HCT116 (cell line): ENCODE data around the gene HINT2. TPM values are rescaled to one million over a fixed set of nuclear protein-coding genes. Genes with fewer than 3 reads are reported as not detected.

Experiments used
- ATAC-seq: fragments of 200-7000 bp; cut with Tn5 transposase; 2 replicates; pipeline ENCODE4 v1.9.1; 2020; ENCODE audit warnings: mild to moderate bottlenecking, moderate library complexity
- BruUV-seq: library from RNA; stranded (reverse); fragments of 400-500 nt; replicated peaks from 2 replicates; lab custom pipeline; 2021; lab: Mats Ljungman, UMichigan
- CTCF ChIA-PET: fragments of 300-600 bp; sonication (Branson Sonifier 250); formaldehyde crosslinking; loops from one replicate; lab custom pipeline; 2021; ENCODE audit warnings: antibody characterized with exemption; lab: Charles Lee
- POLR2A ChIA-PET: fragments of 300-600, 350-600 bp; sonication (Branson Sonifier 250); formaldehyde crosslinking; loops from one replicate; lab custom pipeline; 2021; ENCODE audit warnings: antibody characterized with exemption; lab: Charles Lee
- RAD21 ChIA-PET, 2 experiments: fragments of 300-600 bp; sonication (Branson Sonifier 250); formaldehyde crosslinking; loops; one replicate each; lab custom pipeline; 2023; ENCODE audit warnings: low total read pairs in 2 of 2; ENCODE audit not compliant: uncharacterized antibody in 2 of 2, unreplicated experiment in 2 of 2, low non-redundant PET in 1 of 2; lab: Charles Lee
- DNase-seq: peaks from one replicate; pipeline ENCODE4 v3.0.0-alpha.2; 2010; ENCODE audit warnings: low read depth, low spot score
- H2AFZ ChIP-seq: fragments of 200-600 bp; shearing (Covaris generic), sonication (generic); 2 replicates; pipeline ENCODE4 v1.6.1; 2017; ENCODE audit warnings: low read depth, mixed run types, mixed read lengths, antibody characterized with exemption, low read length; ENCODE audit not compliant: poor library complexity, severe bottlenecking
- H3K27ac ChIP-seq: 2 replicates; pipeline ENCODE4 v1.5.1; 2012; ENCODE audit warnings: low read depth, low read length
- H3K27me3 ChIP-seq: fragments of 200-600 bp; sonication (generic); 2 replicates; pipeline ENCODE4 v1.6.1; 2016; ENCODE audit warnings: mixed run types, low read length, mixed read lengths; ENCODE audit not compliant: insufficient read depth
- H3K36me3 ChIP-seq, 2 experiments: fragments of 200-500 bp in 1 of 2; fragments of 200-600 bp in 1 of 2; sonication (Bioruptor generic) in 1 of 2; sonication (generic) in 1 of 2; 2 replicates each; pipeline versions ENCODE4 v1.5.1 to v1.6.1; 2014 to 2016; ENCODE audit warnings: low read length in 2 of 2, inconsistent platforms in 1 of 2, mixed read lengths in 1 of 2, mixed run types in 1 of 2; ENCODE audit not compliant: insufficient read depth in 2 of 2, control insufficient read depth in 1 of 2
- H3K4me1 ChIP-seq, 2 experiments: fragments of 200-600 bp in 1 of 2; sonication (generic) in 1 of 2; 2 replicates each; pipeline versions ENCODE4 v1.5.1 to v1.6.1; 2012 to 2017; ENCODE audit warnings: low read length in 2 of 2, inconsistent platforms in 1 of 2, mild to moderate bottlenecking in 1 of 2, mixed read lengths in 1 of 2, mixed run types in 1 of 2, moderate library complexity in 1 of 2; ENCODE audit not compliant: insufficient read depth in 2 of 2, control insufficient read depth in 1 of 2
- H3K4me2 ChIP-seq: fragments of 200-600 bp; sonication (generic); 2 replicates; pipeline ENCODE4 v1.6.1; 2017; ENCODE audit warnings: mixed run types, low read length, mixed read lengths
- H3K4me3 ChIP-seq, 2 experiments: fragments of 200-600 bp in 1 of 2; sonication (generic) in 1 of 2; replicated peaks in 1 of 2; 2 replicates each; pipeline ENCODE4 v1.5.1; 2011 to 2016; ENCODE audit warnings: low read length in 2 of 2, control low read depth in 1 of 2, low read depth in 1 of 2, mild to moderate bottlenecking in 1 of 2, mixed read lengths in 1 of 2, mixed run types in 1 of 2
- H3K79me2 ChIP-seq: fragments of 200-600 bp; sonication (generic); 2 replicates; pipeline ENCODE4 v1.6.1; 2017; ENCODE audit warnings: mild to moderate bottlenecking, mixed run types, low read length, moderate library complexity, mixed read lengths; ENCODE audit not compliant: insufficient read depth
- H3K9ac ChIP-seq: fragments of 200-600 bp; sonication (generic); 2 replicates; pipeline ENCODE4 v1.6.1; 2016; ENCODE audit warnings: low read length, mixed read lengths
- H3K9me2 ChIP-seq: fragments of 200-600 bp; sonication (generic), shearing (Covaris generic); 2 replicates; pipeline ENCODE4 v1.6.1; 2017; ENCODE audit warnings: mixed run types, mild to moderate bottlenecking, moderate library complexity; ENCODE audit not compliant: insufficient read depth
- H3K9me3 ChIP-seq, 2 experiments: fragments of 200-500 bp in 1 of 2; fragments of 200-600 bp in 1 of 2; sonication (Bioruptor generic) in 1 of 2; sonication (generic) in 1 of 2; 2 replicates each; pipeline ENCODE4 v1.6.1; 2014 to 2017; ENCODE audit warnings: low read length in 2 of 2, mixed read lengths in 2 of 2, inconsistent platforms in 1 of 2, low read depth in 1 of 2, mild to moderate bottlenecking in 1 of 2, mixed run types in 1 of 2, moderate library complexity in 1 of 2; ENCODE audit not compliant: control insufficient read depth in 1 of 2, insufficient read depth in 1 of 2
- H4K20me1 ChIP-seq: fragments of 200-600 bp; sonication (generic), shearing (Covaris generic); 2 replicates; pipeline ENCODE4 v1.6.1; 2017; ENCODE audit warnings: mixed run types, mild to moderate bottlenecking, moderate library complexity; ENCODE audit not compliant: insufficient read depth
- CEBPB ChIP-seq: IDR thresholded peaks from 2 replicates; pipeline ENCODE4 v1.6.1; 2012; ENCODE audit warnings: low read depth
- TCF7L2 ChIP-seq: IDR thresholded peaks from 2 replicates; pipeline ENCODE4 v1.7.0; 2011; ENCODE audit warnings: borderline replicate concordance, inconsistent platforms; ENCODE audit not compliant: insufficient read depth, insufficient read length; ENCODE audit errors: extremely low read depth
- ZNF274 ChIP-seq: fragments of 200-500 bp; sonication (Bioruptor generic); IDR thresholded peaks from 2 replicates; pipeline ENCODE4 v1.6.1; 2014; ENCODE audit warnings: mild to moderate bottlenecking, low read depth, low read length, inconsistent platforms
- intact Hi-C: fragments of 100-400 bp; cut with micrococcal nuclease; formaldehyde crosslinking; loops from 2 replicates; pipeline ENCODE4 v1.10.0; 2022
- total RNA-seq: library from RNA; stranded (reverse); gene quantifications from one replicate; pipeline ENCODE4 v1.2.1, GENCODE V29; 2021; ENCODE audit not compliant: unreplicated experiment

The HINT2 gene
- total RNA-seq, 1 experiment from 2014 or later: 49.0 TPM

GRCh38 chr9:35774907-35775635, 39.8 kb downstream of the HINT2 start:
- Histone ChIP-seq H3K4me2 (no peak overlapping the region), H2AFZ (no peak overlapping the region), H3K4me1 (peaks cover 2 to 6% of the 10 kb centered on the region in 2 experiments; a peak in 2 of 4 replicates), H3K9ac (no peak overlapping the region), H4K20me1 (no peaks in the 10 kb centered on the region), H3K9me3 (no peaks in the 10 kb centered on the region), H3K27ac (no peak overlapping the region), H3K4me3 (no peak overlapping the region), H3K9me2 (no peaks in the 10 kb centered on the region), H3K79me2 (no peaks in the 10 kb centered on the region), H3K27me3 (no peaks in the 10 kb centered on the region), H3K36me3 (no peaks in the 10 kb centered on the region)
- no peak for TF ChIP-seq TCF7L2
- CTCF ChIA-PET: interaction anchor here (0.8 to 1.7 kb wide), 2 partner anchors 15 to 107 kb away, joined by 5 to 6 read pairs; no protein-coding TSS in a partner anchor
- RAD21 ChIA-PET: no interaction called here
- DNase-seq (no peak), ATAC-seq (no peak)
- intact Hi-C loops: no loop called here
- no TSS peak for BruUV-seq
- POLR2A ChIA-PET: no interaction called here

- Histone ChIP-seq H3K27ac (no peak overlapping the region), H3K79me2 (no peaks in the 10 kb centered on the region), H3K4me2 (no peak overlapping the region), H3K4me3 (no peak overlapping the region), H4K20me1 (no peaks in the 10 kb centered on the region), H3K27me3 (no peaks in the 10 kb centered on the region), H3K9me3 (no peaks in the 10 kb centered on the region), H3K36me3 (no peaks in the 10 kb centered on the region), H3K9me2 (no peaks in the 10 kb centered on the region), H3K4me1 (peaks cover 2 to 6% of the 10 kb centered on the region in 2 experiments; a peak in 2 of 4 replicates), H2AFZ (no peak overlapping the region), H3K9ac (no peak overlapping the region)
- RAD21 ChIA-PET: no interaction called here
- ATAC-seq: no peak
- BruUV-seq: no TSS peak
- POLR2A ChIA-PET: no interaction called here
- DNase-seq: no peak
- intact Hi-C loops: no loop called here
- CTCF ChIA-PET: interaction anchor here (1.4 kb wide), 1 partner anchor 18 kb away, joined by 12 read pairs; no protein-coding TSS in a partner anchor
- peak; percentile 49 for TF ChIP-seq CEBPB
- TF ChIP-seq ZNF274: no peak
These were observed 42.9 kb downstream of the HINT2 start for GRCh38 chr9:35771943-35772342.
